ENCODE results near the gene NCOA7. TPM values are rescaled to one million over a fixed set of nuclear protein-coding genes. Genes with fewer than 3 reads are reported as not detected.

Gene NCOA7
- total and polyA plus RNA-seq, 3 donors from 2014 or later, result 7.5 to 26.7 (median 18.9) TPM

DNA sequence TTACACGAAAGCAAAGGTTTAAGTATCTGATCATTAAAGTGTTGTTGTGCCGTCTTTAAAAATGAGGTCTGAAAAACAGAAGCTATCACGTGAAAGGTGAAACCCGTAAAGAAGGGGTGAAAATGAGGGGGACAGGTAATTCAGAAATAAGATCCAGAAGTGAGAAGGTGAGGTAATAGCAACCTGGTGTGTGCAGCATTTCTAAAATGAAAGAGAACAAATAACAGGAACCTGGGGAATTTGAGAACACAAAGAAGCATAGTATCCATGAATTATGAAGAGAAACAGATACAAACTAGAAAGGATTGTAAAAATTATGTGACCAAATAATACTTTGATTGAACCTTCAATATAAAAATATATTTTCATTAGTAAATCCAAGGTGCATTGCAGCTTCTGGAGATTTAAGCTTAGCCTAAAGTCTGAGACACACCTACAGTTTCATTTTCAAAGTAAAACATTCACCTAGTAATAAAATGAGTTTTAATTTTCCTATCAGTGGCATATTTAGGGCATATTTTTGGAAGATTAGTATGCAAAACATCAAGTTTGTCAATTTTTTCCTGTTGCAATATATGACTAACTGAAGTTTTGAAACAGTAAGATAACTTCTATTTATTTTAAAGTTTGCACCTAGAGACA lies 39.9 kb upstream of the NCOA7 start:
- H3K36me3 ChIP-seq (ENCODE audit: low read depth, missing control alignments), result no peaks in the 10 kb centered on the region
- intact Hi-C loops (cut with DNase I; ENCODE audit: low total_unique reads), result loop anchor here (5.0 kb wide), 1 partner anchor 439 kb away; no protein-coding TSS in a partner anchor
- no peaks in the 10 kb centered on the region for H3K27me3 ChIP-seq
- no peak for DNase-seq
- no peaks in the 10 kb centered on the region for H3K9me3 ChIP-seq
- TF ChIP-seq POLR2A (IDR thresholded peaks at IDR 0.05), result no peak
- TF ChIP-seq, protein P1, sequence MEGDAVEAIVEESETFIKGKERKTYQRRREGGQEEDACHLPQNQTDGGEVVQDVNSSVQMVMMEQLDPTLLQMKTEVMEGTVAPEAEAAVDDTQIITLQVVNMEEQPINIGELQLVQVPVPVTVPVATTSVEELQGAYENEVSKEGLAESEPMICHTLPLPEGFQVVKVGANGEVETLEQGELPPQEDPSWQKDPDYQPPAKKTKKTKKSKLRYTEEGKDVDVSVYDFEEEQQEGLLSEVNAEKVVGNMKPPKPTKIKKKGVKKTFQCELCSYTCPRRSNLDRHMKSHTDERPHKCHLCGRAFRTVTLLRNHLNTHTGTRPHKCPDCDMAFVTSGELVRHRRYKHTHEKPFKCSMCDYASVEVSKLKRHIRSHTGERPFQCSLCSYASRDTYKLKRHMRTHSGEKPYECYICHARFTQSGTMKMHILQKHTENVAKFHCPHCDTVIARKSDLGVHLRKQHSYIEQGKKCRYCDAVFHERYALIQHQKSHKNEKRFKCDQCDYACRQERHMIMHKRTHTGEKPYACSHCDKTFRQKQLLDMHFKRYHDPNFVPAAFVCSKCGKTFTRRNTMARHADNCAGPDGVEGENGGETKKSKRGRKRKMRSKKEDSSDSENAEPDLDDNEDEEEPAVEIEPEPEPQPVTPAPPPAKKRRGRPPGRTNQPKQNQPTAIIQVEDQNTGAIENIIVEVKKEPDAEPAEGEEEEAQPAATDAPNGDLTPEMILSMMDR (IDR thresholded peaks at IDR 0.05), result no peak
- peaks cover 3% of the 10 kb centered on the region for H3K4me1 ChIP-seq
- H3K4me3 ChIP-seq, result peak overlapping the region; percentile 60 to 80
- no peak overlapping the region for H3K27ac ChIP-seq
- 12 to 29% methylated on average over 4 of the region's 4 CpGs for WGBS, 2 donors

DNA sequence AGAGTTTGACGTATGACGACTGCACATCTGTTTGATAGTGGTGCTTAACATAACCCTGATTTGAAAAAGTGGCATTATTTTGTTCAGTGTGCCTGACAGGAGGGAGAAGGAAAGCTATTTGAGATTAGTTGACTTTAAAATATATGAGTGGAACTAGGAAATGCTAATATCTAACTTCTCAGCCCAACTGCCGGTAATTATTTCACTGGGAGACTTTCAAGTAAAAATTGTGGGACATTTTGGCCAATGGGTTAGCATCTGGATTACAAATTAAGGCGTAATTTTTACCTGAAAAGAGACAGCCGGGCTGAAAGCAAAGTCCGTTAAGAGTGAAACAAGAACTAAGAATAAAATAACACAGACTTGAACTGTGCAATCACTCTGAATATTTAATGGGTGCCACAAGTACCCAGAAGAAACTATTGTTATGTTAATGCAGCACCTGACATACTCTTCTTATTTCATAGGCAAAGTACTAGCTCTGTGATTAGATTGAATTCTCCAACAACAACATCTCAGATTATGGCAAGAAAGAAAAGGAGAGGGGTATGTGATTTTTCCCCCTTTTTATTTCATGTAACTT lies 39.3 kb upstream of the NCOA7 start:
- 54 to 58% methylated on average over 6 of the region's 6 CpGs for WGBS, 2 donors
- H3K9me3 ChIP-seq, result no peaks in the 10 kb centered on the region
- DNase-seq, result no peak
- intact Hi-C loops (cut with DNase I; ENCODE audit: low total_unique reads), result loop anchor here (5.0 kb wide), 1 partner anchor 439 kb away; no protein-coding TSS in a partner anchor
- no peaks in the 10 kb centered on the region for H3K36me3 ChIP-seq (ENCODE audit: low read depth, missing control alignments)
- peak overlapping the region in 1 of 2 donors; percentile 22 for H3K27ac ChIP-seq
- peak overlapping the region in 1 of 2 donors; percentile 3 for H3K4me3 ChIP-seq
- no peaks in the 10 kb centered on the region for H3K4me1 ChIP-seq
- H3K27me3 ChIP-seq, result no peaks in the 10 kb centered on the region
- TF ChIP-seq, protein P1 (IDR thresholded peaks at IDR 0.05), result no peak
- no peak for TF ChIP-seq POLR2A (IDR thresholded peaks at IDR 0.05)

DNA sequence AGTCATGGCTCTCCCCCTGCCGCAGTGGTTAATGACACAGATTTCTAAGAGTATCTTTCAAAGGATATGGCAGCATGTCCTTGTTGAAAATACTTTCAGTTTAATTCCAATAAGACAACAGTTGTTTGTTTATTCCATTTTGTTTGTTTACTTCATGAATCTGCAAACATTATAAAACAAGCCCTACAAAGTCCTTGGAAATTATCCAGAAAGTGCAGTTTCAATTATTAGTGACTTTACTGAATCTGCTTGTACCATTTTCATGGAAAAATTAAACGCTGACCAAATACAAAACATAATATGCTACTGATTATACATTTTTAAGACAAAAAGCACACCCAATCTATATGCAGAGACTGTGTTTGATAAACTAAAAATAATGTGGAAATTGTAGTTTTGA lies 38.0 kb upstream of the NCOA7 start:
- intact Hi-C loops (cut with DNase I; ENCODE audit: low total_unique reads), result loop anchor here (5.0 kb wide), 1 partner anchor 440 kb away; no protein-coding TSS in a partner anchor
- H3K27me3 ChIP-seq, result no peaks in the 10 kb centered on the region
- 77 to 80% methylated on average over 2 of the region's 2 CpGs for WGBS, 2 donors
- no peak for TF ChIP-seq POLR2A (IDR thresholded peaks at IDR 0.05)
- TF ChIP-seq, protein P1 (IDR thresholded peaks at IDR 0.05), result no peak
- H3K4me1 ChIP-seq, result no peaks in the 10 kb centered on the region
- H3K9me3 ChIP-seq, result no peaks in the 10 kb centered on the region
- no peak for DNase-seq
- no peak overlapping the region for H3K4me3 ChIP-seq
- H3K27ac ChIP-seq, result peak overlapping the region in 1 of 2 donors; percentile 39
- H3K36me3 ChIP-seq (ENCODE audit: low read depth, missing control alignments), result no peaks in the 10 kb centered on the region

DNA sequence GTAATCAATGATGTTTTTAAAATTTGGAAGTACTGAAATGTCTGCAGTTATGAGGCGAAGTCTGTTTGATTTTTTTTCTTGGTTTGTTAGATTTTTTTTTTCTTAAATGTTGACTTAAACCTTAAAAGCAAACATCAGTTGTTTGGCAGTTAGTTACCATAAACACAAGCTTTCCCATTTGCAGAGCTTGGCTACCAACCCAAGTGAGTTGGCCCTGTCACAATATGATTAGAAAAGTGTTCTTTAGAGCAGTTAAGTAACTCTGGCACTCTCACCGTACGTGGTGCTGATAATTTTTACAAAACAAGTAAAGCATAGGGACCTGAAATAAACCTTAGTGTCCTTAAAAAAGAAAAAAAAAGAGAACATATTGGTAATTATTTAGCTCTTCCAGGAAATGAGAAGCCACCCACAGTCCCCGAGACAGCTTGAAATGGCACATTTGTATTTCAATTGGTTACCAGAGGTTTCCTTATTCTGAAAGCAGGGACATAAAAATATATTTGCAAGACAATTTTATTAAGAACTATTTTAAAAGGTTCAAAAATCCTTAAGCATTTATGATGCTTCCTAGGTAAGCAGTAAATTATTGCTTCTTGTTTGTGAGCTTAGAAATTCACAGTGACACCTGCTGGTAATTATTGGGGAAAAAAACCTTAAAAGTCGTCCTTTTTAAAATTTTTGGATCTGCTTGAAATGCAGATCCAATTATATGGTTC lies 37.4 kb upstream of the NCOA7 start:
- intact Hi-C loops (cut with DNase I; ENCODE audit: low total_unique reads), result loop anchor here (5.0 kb wide), 1 partner anchor 441 kb away; no protein-coding TSS in a partner anchor
- Histone ChIP-seq H3K9me3 (no peaks in the 10 kb centered on the region), H3K27me3 (no peaks in the 10 kb centered on the region), H3K4me3 (no peak overlapping the region), H3K36me3 (ENCODE audit: low read depth, missing control alignments) (no peaks in the 10 kb centered on the region), H3K4me1 (no peaks in the 10 kb centered on the region), H3K27ac (peak overlapping the region in 1 of 2 donors; percentile 39)
- TF ChIP-seq, protein P1 (IDR thresholded peaks at IDR 0.05), result peak in 2 of 3 experiments; percentile 41 to 42
- TF ChIP-seq POLR2A (IDR thresholded peaks at IDR 0.05), result no peak
- peak; percentile 31 for DNase-seq
- WGBS, 2 donors, result 42 to 48% methylated on average over 5 of the region's 5 CpGs

Measured in testis (tissue), 3 donors.